HS-27A (cell line): Measurements from ENCODE around the gene HDAC3.

Experiments used
- DNase-seq: peaks from one replicate; pipeline ENCODE4 v3.0.0-alpha.2; 2012; ENCODE audit warnings: low read depth, missing footprints

HDAC3 gene

GRCh38 chr5:141602606-141603005 is 34.0 kb downstream of the HDAC3 start:
- no peak for DNase-seq

GRCh38 chr5:141598391-141599345 is 38.0 kb downstream of the HDAC3 start:
- DNase-seq = no peak

GRCh38 chr5:141597814-141598213 is 38.8 kb downstream of the HDAC3 start:
- no peak for DNase-seq

GRCh38 chr5:141597394-141597793 is 39.3 kb downstream of the HDAC3 start:
- DNase-seq = no peak

GRCh38 chr5:141596867-141597266 is 39.8 kb downstream of the HDAC3 start:
- DNase-seq = no peak

GRCh38 chr5:141590127-141590526 is 46.5 kb downstream of the HDAC3 start:
- DNase-seq = no peak

- DNase-seq = no peak
These were observed 50.4 kb downstream of the HDAC3 start for GRCh38 chr5:141586246-141586645.

GRCh38 chr5:141585594-141585993 is 51.1 kb downstream of the HDAC3 start:
- no peak for DNase-seq

- no peak for DNase-seq
These were observed 62.5 kb downstream of the HDAC3 start for GRCh38 chr5:141574122-141574510.

- DNase-seq = no peak
These were observed 63.0 kb downstream of the HDAC3 start for GRCh38 chr5:141573489-141574121.
